Measurements from ENCODE around the gene COPG1. TPM values are rescaled to one million over a fixed set of nuclear protein-coding genes. Genes with fewer than 3 reads are reported as not detected.

The COPG1 gene
- total and polyA plus RNA-seq, 2 of the 4 experiments (the other 2 are of a cell fraction), result 203 to 446 TPM

DNA sequence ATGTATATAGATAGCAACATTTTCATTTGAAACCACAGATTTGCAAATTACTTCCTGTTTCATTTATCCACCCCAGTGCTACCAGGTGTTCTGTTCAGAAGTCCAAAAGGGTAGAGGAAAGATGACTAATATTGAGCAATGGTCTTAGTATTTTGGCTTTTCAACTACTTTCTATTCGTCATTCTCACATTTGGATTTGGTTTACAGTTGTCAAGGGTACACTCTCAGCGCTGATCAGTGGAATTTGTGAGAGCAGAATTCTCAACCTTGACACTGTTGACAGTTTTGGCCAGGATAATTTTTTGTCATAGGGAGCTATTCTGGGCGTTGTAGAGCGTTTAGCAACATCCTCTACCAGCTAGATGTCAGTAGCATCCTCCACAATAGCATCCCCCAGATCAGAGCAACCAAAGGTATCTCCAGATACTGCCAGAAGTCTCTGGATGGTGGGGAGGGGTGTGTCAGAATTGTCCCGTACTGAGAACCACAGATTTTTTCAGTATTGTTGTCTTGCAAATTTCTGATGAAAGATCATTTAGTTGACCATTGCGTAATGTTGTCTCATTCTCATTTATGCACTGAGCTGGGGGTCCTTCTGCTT, 33.4 kb downstream of the COPG1 start:
- no peak overlapping the region for H2BK15ac ChIP-seq (ENCODE audit: low read depth, low read length)
- H3K56ac ChIP-seq (ENCODE audit: extremely low read depth, insufficient read depth, low read length), result no peak overlapping the region
- no peak overlapping the region for H3K27ac ChIP-seq (ENCODE audit: insufficient read depth, low read length)
- H2AFZ ChIP-seq (replicated peaks; ENCODE audit: low read length, poor library complexity), result no peak overlapping the region
- H3K9me3 ChIP-seq (ENCODE audit: control insufficient read depth, insufficient read depth, low read length), result no peaks in the 10 kb centered on the region
- no peak overlapping the region for H2BK20ac ChIP-seq (ENCODE audit: low read depth, low read length)
- TF ChIP-seq MAFK (IDR thresholded peaks at IDR 0.05; ENCODE audit: low read depth, low read length) (no peak), CHD1 (IDR thresholded peaks at IDR 0.05; ENCODE audit: low read depth, low read length) (no peak), POLR2A (IDR thresholded peaks at IDR 0.05; ENCODE audit: low read depth, low read length) (no peak), CEBPB (IDR thresholded peaks at IDR 0.05; ENCODE audit: low read depth, low read length) (peak; percentile 82), RAD21 (IDR thresholded peaks at IDR 0.05; ENCODE audit: low read length) (no peak), ELK1 (IDR thresholded peaks at IDR 0.05; ENCODE audit: borderline replicate concordance, low read depth, low read length) (no peak)
- no peak overlapping the region for H4K91ac ChIP-seq (ENCODE audit: insufficient read depth, low read depth, low read length)
- no peak overlapping the region for H3K4ac ChIP-seq (ENCODE audit: low read depth, low read length)
- intact Hi-C loops (cut with micrococcal nuclease), result no loop called here
- dilution Hi-C loops (cut with HindIII; ENCODE audit: low sequenced_read_pairs, unreplicated experiment), result no loop called here
- no peak overlapping the region for H2AK5ac ChIP-seq (ENCODE audit: low read depth, low read length)
- no peak overlapping the region for H2AK9ac ChIP-seq (replicated peaks; ENCODE audit: low read depth, low read length, poor library complexity)
- WGBS, 2 experiments (ENCODE audit: extremely low coverage in 2 of 2, insufficient read length in 1 of 2), result no CpG with 5 or more reads among the region's 6 CpGs
- no peak overlapping the region for H2BK120ac ChIP-seq (ENCODE audit: low read depth, low read length)
- H3K4me3 ChIP-seq (ENCODE audit: insufficient read depth, low read depth, low read length), result no peak overlapping the region
- ATAC-seq (ENCODE audit: low read depth) (no peak), DNase-seq (peak; percentile 47)
- ChIA-PET CTCF (interaction anchor here (0.6 kb wide), 1 partner anchor 193 kb away, joined by 3 read pairs; no protein-coding TSS in a partner anchor), POLR2A (ENCODE audit: unreplicated experiment) (no interaction called here)
- peaks cover 5% of the 10 kb centered on the region for H3K36me3 ChIP-seq (ENCODE audit: control insufficient read depth, insufficient read depth, low read length)
- H2BK5ac ChIP-seq (ENCODE audit: low read depth, low read length, poor library complexity, severe bottlenecking), result no peak overlapping the region
- no peaks in the 10 kb centered on the region for H3K27me3 ChIP-seq (ENCODE audit: control insufficient read depth, insufficient read depth, low read length)
- no peak overlapping the region for H3K14ac ChIP-seq (replicated peaks; ENCODE audit: low read depth, low read length)
- in situ Hi-C loops (cut with MboI; ENCODE audit: low sequenced_read_pairs), result no loop called here
- H4K5ac ChIP-seq (ENCODE audit: low read depth, low read length), result no peak overlapping the region
- H3K23ac ChIP-seq (ENCODE audit: low read depth, low read length), result no peak overlapping the region
- BruUV-seq (replicated peaks), result no TSS peak
- peaks cover 16 to 24% of the 10 kb centered on the region in 2 experiments for H3K79me1 ChIP-seq (ENCODE audit: low read depth in 1 of 2, low read length in 2 of 2)
- H3K9ac ChIP-seq (ENCODE audit: low read depth, low read length), result no peak overlapping the region
- peaks cover 6% of the 10 kb centered on the region; the same call in 1 of the 2 replicates for H3K4me1 ChIP-seq (ENCODE audit: control insufficient read depth, insufficient read depth, low read length)
- H3K18ac ChIP-seq (ENCODE audit: low read depth, low read length), result no peak overlapping the region
- H3K9me1 ChIP-seq (ENCODE audit: insufficient read depth, low read length), result peaks cover 4% of the 10 kb centered on the region; the same call in 1 of the 2 replicates
- H4K8ac ChIP-seq (ENCODE audit: low read depth in 2 of 2, low read length in 2 of 2), result no peak overlapping the region
- H4K20me1 ChIP-seq (ENCODE audit: insufficient read depth, low read length), result peaks cover 7% of the 10 kb centered on the region; the same call in 1 of the 2 replicates
- H3K4me2 ChIP-seq (ENCODE audit: low read depth, low read length), result no peak overlapping the region

All from IMR-90 (cell line).